Limb (tissue), 2 donors: Measurements from ENCODE around the gene HOOK1.
"Not testable (repeated sequence)": the region's sequence is repeated elsewhere in the genome, so short reads cannot be mapped to it uniquely, and the experiment has no call there.

Experiments used
- DNase-seq, 2 donors: peaks; one replicate each; pipeline ENCODE4 v3.0.0-alpha.2; 2016; ENCODE audit errors: extremely low spot score in 2 of 2

The HOOK1 gene

DNA sequence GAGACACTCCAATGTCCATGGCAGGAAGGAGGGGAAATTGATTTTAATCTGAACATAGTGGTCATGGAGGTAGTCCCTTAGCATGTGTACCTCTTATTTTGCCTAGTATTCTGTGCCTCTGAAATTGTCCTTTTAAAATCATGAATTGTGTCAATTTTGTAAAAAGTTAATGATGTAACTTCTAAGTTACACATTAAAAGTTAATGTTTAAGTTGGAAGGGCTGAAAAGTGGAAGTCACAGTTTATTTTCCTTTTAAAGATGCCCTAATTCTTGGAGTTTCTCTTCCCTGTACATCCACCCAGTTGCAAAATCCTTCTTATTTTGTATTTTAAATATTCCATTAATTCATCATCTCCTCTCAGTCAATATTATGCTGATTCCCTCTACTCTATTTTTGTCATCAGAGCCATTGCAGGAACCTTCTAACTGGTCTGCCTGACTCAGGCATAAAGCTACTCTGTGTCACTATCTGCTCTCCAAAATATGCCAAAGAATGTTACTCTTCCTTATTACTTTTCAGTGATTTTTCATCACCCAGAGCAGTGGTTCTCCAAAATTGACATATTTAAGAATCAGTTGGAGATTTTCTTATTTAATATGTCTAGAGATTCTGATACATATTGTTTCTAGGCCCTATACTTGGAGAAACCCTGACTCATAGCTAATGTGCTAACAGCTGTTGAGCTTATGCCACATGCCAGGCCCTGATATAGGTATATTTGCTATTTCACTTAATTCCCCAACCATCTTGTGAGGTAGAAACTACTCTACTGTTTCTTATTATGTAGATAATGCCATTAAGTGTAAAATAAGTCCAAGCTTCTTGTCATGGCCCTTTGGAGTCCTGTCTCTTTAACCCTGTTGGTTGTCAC is 5.1 kb downstream of the HOOK1 start:
- no peak for DNase-seq

GRCh38 chr1:59827055-59827643 is 12.4 kb downstream of the HOOK1 start:
- DNase-seq, result no peak

DNA sequence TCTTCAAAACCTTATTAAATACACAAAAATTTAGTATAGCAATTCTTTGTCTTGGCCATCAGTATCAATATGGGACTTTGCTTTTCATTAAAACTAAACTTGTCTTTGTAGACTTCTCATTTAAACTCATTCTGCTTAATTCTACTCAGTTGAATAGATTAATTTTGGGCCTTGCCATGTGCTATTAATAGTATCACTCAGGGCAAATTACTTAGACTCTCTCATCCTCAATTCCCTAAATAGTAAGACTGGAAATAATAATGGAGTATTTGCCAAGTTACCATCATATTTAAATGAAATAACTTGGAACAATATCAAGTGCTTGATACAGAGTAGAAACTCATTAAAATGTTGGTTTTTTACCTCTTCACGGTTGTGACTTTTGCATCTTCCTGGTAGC is 13.4 kb downstream of the HOOK1 start:
- DNase-seq, result no peak

GRCh38 chr1:59831529-59831928 is 16.8 kb downstream of the HOOK1 start:
- DNase-seq, result no peak

DNA sequence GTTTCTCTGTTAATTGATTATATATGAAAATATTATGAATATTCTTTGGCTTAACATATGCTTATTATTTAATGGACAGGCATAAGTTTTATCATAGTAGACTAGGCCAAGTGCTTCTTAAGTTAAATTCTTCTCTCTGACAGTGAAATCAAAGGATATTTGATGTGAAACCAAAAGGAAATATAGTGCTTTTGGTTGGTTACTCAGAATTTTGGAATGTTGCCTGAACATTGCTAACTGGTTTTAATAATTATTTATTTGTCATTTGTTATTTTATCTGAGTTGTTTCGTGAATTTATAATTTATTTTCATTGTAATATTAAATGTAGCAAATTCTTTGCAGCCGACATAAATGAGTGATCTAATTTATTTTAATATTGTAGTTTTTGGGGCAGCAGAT is 18.3 kb downstream of the HOOK1 start:
- no peak for DNase-seq

DNA sequence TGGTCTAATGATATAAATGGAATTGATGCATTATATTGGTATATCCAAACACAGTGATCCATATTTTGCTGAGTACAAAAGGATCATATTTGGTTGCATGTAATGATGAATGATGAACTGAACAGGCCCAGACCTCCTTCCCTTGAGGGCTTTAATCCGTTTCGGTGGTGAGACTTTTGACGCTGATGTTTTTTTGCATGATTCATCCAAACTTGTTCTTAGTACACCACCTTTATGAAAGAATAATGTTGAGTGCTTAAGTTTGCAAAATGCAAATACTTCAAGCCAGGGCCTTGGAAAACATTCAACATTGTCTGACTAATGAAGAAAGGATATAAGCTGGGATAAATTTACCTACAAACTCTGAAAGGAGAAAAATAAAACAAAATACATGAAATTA is 19.2 kb downstream of the HOOK1 start:
- DNase-seq, result no peak

- not testable (repeated sequence) for DNase-seq
Measured at GRCh38 chr1:59837857-59838256, 23.1 kb downstream of the HOOK1 start.

- peak in 1 of 2 donors; percentile 2 for DNase-seq
Measured at GRCh38 chr1:59845091-59845490, 30.3 kb downstream of the HOOK1 start.

GRCh38 chr1:59846209-59846894 is 31.6 kb downstream of the HOOK1 start:
- no peak for DNase-seq

DNA sequence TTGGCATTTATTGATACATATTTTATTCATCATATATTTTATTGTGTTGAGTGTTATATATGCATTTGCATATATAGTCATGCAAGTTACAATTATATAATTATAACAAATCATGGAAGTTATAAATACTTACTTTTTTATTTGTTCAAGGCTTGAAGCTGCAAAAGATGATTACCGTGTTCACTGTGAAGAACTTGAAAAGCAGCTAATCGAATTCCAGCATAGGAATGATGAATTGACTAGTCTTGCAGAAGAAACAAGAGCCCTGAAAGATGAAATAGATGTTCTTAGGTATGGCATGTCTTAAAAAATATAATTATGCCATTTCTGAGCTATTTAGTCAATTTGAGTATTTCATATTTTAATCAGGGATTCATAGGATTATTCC is 32.1 kb downstream of the HOOK1 start:
- DNase-seq, result no peak

DNA sequence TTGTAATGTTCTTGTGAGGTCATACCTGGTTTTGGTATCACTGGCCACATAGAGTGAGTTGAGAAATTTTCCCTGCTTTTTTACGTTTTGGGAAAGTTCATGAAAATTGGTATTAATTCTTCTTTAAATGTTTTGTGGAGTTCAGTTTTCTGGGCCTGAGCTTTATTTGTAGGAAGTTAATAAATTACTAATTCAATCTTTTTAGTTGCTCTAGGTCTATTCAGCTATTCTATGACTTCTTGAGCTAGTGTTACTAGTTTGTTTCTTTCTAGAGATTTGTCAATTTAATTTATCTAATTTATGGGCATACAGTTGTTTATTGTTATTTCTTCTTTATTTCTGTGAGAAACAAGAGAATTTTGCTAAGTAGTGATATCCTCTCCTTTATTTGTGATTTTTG is 37.4 kb downstream of the HOOK1 start:
- DNase-seq, result no peak

DNA sequence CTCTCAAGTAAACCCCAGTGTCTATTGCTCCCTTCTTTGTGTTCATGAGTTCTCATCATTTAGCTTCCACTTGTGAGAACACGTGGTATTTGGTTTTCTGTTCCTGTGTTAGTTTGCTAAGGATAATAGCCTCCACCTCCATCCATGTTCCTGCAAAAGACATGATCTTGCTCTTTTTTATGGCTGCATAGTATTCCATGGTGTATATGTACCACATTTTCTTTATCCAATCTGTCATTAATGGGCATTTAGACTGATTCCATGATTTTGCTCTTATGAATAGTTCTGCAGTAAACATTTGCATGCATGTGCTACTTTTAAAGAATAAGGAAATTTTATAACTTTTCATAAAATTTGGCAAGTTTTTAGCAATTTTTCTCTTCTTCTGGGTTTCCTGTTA is 40.5 kb downstream of the HOOK1 start:
- not testable (repeated sequence) for DNase-seq

GRCh38 chr1:59856725-59857338 is 42.1 kb downstream of the HOOK1 start:
- no peak for DNase-seq

DNA sequence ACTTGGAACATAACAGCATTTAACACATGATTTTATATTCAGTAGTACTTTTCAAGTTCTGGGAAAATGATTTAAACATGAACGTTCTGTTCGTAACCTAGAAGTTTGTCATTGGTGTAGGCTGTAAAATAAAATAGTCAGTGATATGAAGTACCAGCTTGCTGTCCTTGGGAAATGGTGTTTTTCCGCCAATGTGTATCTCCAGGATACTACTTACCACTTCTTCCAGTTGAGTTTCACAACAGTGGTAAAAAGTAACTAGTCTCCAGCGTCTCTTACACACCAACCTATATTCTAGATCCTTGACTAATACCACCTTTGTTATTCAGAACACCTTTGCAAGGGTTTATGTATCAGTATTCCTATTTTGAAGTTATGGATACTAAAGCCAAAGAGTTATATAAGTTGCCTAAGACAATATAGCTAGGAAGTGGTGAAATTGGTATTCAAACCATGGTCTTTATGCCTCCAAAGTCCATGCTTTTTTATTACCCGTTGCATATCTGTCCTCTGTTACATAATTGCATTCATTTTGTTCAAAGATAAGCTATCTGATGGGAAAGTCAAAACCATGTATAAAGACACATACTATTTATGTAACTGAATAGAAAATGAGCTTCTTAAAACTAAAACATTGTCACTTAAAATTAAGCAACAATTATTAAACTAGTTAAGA is 43.1 kb downstream of the HOOK1 start:
- DNase-seq, result no peak

DNA sequence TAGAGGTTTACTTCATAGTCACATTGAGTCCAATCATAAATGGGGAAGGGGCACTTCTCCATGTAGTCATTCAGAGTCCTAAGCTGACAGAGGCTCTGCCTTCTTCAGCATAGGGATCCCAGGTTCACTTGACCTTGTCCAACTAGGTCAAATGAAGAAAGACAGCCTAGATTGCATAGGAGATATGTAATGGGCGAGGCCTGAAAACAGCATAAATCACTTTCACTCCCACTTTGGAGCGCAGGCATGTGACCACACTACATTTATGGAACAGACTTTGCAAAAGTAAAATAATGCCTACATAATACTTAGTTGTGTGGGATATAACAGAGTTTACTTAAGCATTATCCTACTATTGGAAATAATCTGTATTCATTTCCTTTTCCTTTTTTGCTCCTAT is 51.7 kb downstream of the HOOK1 start:
- DNase-seq, result no peak

GRCh38 chr1:59871746-59872145 is 57.0 kb downstream of the HOOK1 start:
- DNase-seq, result no peak

DNA sequence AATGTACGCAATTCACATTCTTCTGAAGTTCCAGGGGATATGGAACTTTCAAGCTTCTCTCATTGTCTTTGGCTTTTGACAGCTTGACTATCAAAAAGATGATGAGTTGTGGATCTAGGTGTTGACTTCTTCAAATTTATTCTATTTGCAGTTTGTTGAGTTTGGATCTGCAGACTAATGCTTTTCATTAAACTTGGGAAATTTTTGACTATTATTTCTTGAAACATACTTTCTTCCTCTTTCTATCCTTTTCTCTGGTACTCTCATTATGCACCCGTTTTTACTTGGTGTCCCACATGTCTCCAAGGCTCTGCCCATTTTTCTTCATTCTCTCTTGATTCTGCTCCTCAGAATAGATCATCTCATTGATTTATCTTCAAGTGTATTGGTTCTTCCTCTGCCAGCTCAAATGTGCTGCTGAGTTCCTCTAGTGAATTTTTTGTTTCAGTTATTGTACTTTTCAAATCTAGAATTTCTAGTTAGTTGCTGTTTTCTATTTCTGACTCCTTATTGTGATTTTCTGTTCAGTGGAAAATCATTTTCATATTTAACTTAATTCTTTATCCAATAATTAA is 62.4 kb downstream of the HOOK1 start:
- DNase-seq, result no peak

GRCh38 chr1:59878370-59878769 is 63.6 kb downstream of the HOOK1 start:
- DNase-seq, result no peak

- peak; percentile 47 to 70 for DNase-seq
Measured at GRCh38 chr1:59879574-59879973, 64.8 kb downstream of the HOOK1 start.

- DNase-seq, result no peak
Measured at GRCh38 chr1:59879996-59880505, 65.3 kb downstream of the HOOK1 start.

DNA sequence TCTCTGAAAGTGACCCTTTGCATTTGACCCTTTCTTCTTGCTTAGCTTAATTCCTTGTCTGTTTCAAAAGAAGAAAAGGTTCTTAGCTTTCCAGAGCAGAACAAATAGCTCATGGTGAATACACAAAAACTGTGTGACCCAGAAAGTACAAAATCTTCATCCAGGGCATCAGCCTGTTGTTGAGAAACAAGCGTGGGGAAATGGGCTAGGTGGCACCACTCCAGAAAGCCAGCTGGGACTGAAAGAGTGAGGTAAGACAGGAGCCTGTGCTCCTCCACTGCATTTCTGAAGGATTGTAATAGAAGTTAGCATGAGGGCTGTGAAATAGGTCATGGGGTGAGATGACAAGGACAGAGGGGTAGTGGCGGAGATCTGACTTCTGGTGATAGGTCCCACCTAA is 66.0 kb downstream of the HOOK1 start:
- no peak for DNase-seq
